DMS 273 treated with DMSO at 0.1 percent for 48 hours (cell line): ENCODE measurements around the gene COL25A1.

ENCODE experiments used
- DNase-seq: peaks from one replicate; lab custom pipeline; 2025; lab: John Stamatoyannopoulos, UW

Gene COL25A1

GRCh38 chr4:109302361-109303139 is at the start of gene COL25A1:
Gene COL25A1 (minus strand): TSS chr4:109302658.
- no peak for DNase-seq

- no peak for DNase-seq
Observed at GRCh38 chr4:109350121-109350520, 47.7 kb upstream of the COL25A1 start.

- DNase-seq: no peak
Observed at GRCh38 chr4:109334129-109335105, 32.0 kb upstream of the COL25A1 start.

GRCh38 chr4:109332926-109333464 is 30.5 kb upstream of the COL25A1 start:
- no peak for DNase-seq

- no peak for DNase-seq
Observed at GRCh38 chr4:109327641-109328040, 25.2 kb upstream of the COL25A1 start.

GRCh38 chr4:109325698-109326097 is 23.2 kb upstream of the COL25A1 start:
- no peak for DNase-seq

- no peak for DNase-seq
Observed at GRCh38 chr4:109323348-109323747, 20.9 kb upstream of the COL25A1 start.

GRCh38 chr4:109321232-109321631 is 18.8 kb upstream of the COL25A1 start:
- no peak for DNase-seq

- no peak for DNase-seq
Observed at GRCh38 chr4:109319684-109320083, 17.2 kb upstream of the COL25A1 start.

- no peak for DNase-seq
Observed at GRCh38 chr4:109319156-109319555, 16.7 kb upstream of the COL25A1 start.

GRCh38 chr4:109315818-109316217 is 13.4 kb upstream of the COL25A1 start:
- no peak for DNase-seq

GRCh38 chr4:109315341-109315740 is 12.9 kb upstream of the COL25A1 start:
- DNase-seq: no peak

- no peak for DNase-seq
Observed at GRCh38 chr4:109313168-109314133, 11.0 kb upstream of the COL25A1 start.

GRCh38 chr4:109303140-109303496 is 660 bp upstream of the COL25A1 start:
- DNase-seq: no peak

GRCh38 chr4:109301651-109302360 is 652 bp downstream of the COL25A1 start:
- DNase-seq: no peak

GRCh38 chr4:109298279-109299010 is 4.0 kb downstream of the COL25A1 start:
- no peak for DNase-seq

- DNase-seq: no peak
Observed at GRCh38 chr4:109296527-109296926, 5.9 kb downstream of the COL25A1 start.

GRCh38 chr4:109295081-109295480 is 7.4 kb downstream of the COL25A1 start:
- DNase-seq: no peak

GRCh38 chr4:109294468-109295020 is 7.9 kb downstream of the COL25A1 start:
- DNase-seq: no peak

GRCh38 chr4:109294006-109294405 is 8.5 kb downstream of the COL25A1 start:
- DNase-seq: no peak
